Keratinocyte (primary cell): Measurements from ENCODE around the gene FAM193B. TPM values are rescaled to one million over a fixed set of nuclear protein-coding genes. Genes with fewer than 3 reads are reported as not detected.

Source experiments
- DNase-seq: peaks from one replicate; pipeline ENCODE4 v3.0.0-alpha.2; 2011; ENCODE audit warnings: low read depth, missing footprints, low spot score
- FAIRE-seq: peaks from 2 replicates; lab custom pipeline; 2011; peaks lifted over from hg19 to GRCh38; lab: Jason Lieb, UNC
- H2AFZ ChIP-seq: 2 replicates; pipeline ENCODE4 v1.6.0; 2012; ENCODE audit warnings: low read length, control low read depth, inconsistent platforms; ENCODE audit not compliant: control insufficient read depth
- H3K27ac ChIP-seq: 2 replicates; pipeline ENCODE4 v1.5.1; 2011; ENCODE audit warnings: low read length; ENCODE audit not compliant: control insufficient read depth, insufficient read depth
- H3K27me3 ChIP-seq: 3 replicates; pipeline ENCODE4 v1.6.0; 2011; ENCODE audit warnings: low read length; ENCODE audit not compliant: control insufficient read depth, insufficient read depth; ENCODE audit errors: extremely low read depth
- H3K36me3 ChIP-seq, 2 experiments: 2 replicates in 1 of 2; 3 replicates in 1 of 2; pipeline ENCODE4 v1.5.1; 2011; ENCODE audit warnings: low read length in 2 of 2, mild to moderate bottlenecking in 1 of 2; ENCODE audit not compliant: control insufficient read depth in 2 of 2, insufficient read depth in 2 of 2; ENCODE audit errors: extremely low read depth in 1 of 2
- H3K4me1 ChIP-seq: 3 replicates; pipeline ENCODE4 v1.5.1; 2011; ENCODE audit warnings: low read length; ENCODE audit not compliant: control insufficient read depth, insufficient read depth; ENCODE audit errors: extremely low read depth
- H3K4me2 ChIP-seq: 3 replicates; pipeline ENCODE4 v1.6.0; 2011; ENCODE audit warnings: low read depth, low read length; ENCODE audit not compliant: control insufficient read depth, insufficient read depth; ENCODE audit errors: extremely low read depth
- H3K4me3 ChIP-seq, 3 experiments: fragments of 200-600 bp in 1 of 3; sonication (generic) in 1 of 3; 2 replicates in 2 of 3; 3 replicates in 1 of 3; pipeline ENCODE4 v1.5.1; 2011 to 2016; ENCODE audit warnings: low read length in 3 of 3, mild to moderate bottlenecking in 3 of 3, control low read depth in 2 of 3, inconsistent platforms in 1 of 3, low read depth in 1 of 3, mixed read lengths in 1 of 3, mixed run types in 1 of 3, moderate library complexity in 1 of 3; ENCODE audit not compliant: control insufficient read depth in 2 of 3, insufficient read depth in 2 of 3; ENCODE audit errors: extremely low read depth in 1 of 3
- H3K79me2 ChIP-seq: 2 replicates; pipeline ENCODE4 v1.6.0; 2012; ENCODE audit warnings: low read length; ENCODE audit not compliant: control insufficient read depth, insufficient read depth
- H3K9ac ChIP-seq: 3 replicates; pipeline ENCODE4 v1.6.0; 2011; ENCODE audit warnings: low read length; ENCODE audit not compliant: control insufficient read depth, insufficient read depth; ENCODE audit errors: extremely low read depth
- H3K9me1 ChIP-seq: 3 replicates; pipeline ENCODE4 v1.6.0; 2011; ENCODE audit warnings: low read length; ENCODE audit not compliant: control insufficient read depth, insufficient read depth; ENCODE audit errors: extremely low read depth
- H3K9me3 ChIP-seq: 2 replicates; pipeline ENCODE4 v1.5.1; 2012; ENCODE audit warnings: low read depth, low read length; ENCODE audit not compliant: control insufficient read depth
- H4K20me1 ChIP-seq: 3 replicates; pipeline ENCODE4 v1.6.0; 2011; ENCODE audit warnings: low read length; ENCODE audit not compliant: control insufficient read depth, insufficient read depth; ENCODE audit errors: extremely low read depth
- CTCF ChIP-seq, 3 experiments: IDR thresholded peaks in 1 of 3; conservative IDR thresholded peaks in 1 of 3; optimal IDR thresholded peaks in 1 of 3; 2 replicates in 2 of 3; 3 replicates in 1 of 3; pipeline versions ENCODE3 to v1.5.1; 2011; ENCODE audit warnings: low read length in 3 of 3, mild to moderate bottlenecking in 3 of 3, moderate library complexity in 2 of 3, control low read depth in 1 of 3, inconsistent platforms in 1 of 3; ENCODE audit not compliant: insufficient read depth in 2 of 3; ENCODE audit errors: extremely low read depth in 1 of 3
- EZH2 ChIP-seq: IDR thresholded peaks from one replicate; pipeline ENCODE4 v1.6.1; 2012; ENCODE audit warnings: inconsistent platforms, mild to moderate bottlenecking, low read length, moderate library complexity
- dilution Hi-C: fragments of 300-500 bp; cut with MboI; formaldehyde crosslinking; loops from one replicate; pipeline ENCODE4 v1.7.0; 2020; ENCODE audit warnings: low sequenced_read_pairs; ENCODE audit not compliant: extremely low pct_ligation_motif_present
- polyA plus RNA-seq, 5 experiments: library from polyadenylated mRNA; depleted of rRNA in 3 of 5; stranded (reverse) in 3 of 5; stranded (forward) in 1 of 5; unstranded in 1 of 5; fragments of >200 nt; gene quantifications; 1 replicate in 1 of 5; 2 replicates in 3 of 5; 3 replicates in 1 of 5; pipeline versions ENCODE4 v1.2.1 to v1.2.3, GENCODE V29; 2011 to 2012; ENCODE audit warnings: missing spikeins in 2 of 5, low read depth in 1 of 5, low replicate concordance in 1 of 5

The FAM193B gene
- polyA plus RNA-seq, 1 donor (not counting 4 experiments of a cell fraction or from before 2014, with no cell fraction given) = 27.5 TPM

GRCh38 chr5:177524539-177524900, 29.8 kb downstream of the FAM193B start:
- no peaks in the 10 kb centered on the region for H3K9me1 ChIP-seq
- dilution Hi-C loops = no loop called here
- no peaks in the 10 kb centered on the region for H3K9me3 ChIP-seq
- no peak overlapping the region for H2AFZ ChIP-seq
- DNase-seq = no peak
- FAIRE-seq = no peak
- no peak for TF ChIP-seq EZH2
- TF ChIP-seq CTCF (optimal IDR thresholded peaks at IDR 0.05 in 1 of 3, IDR thresholded peaks at IDR 0.05 in 1 of 3, conservative IDR thresholded peaks at IDR 0.05 in 1 of 3; ENCODE audit: extremely low read depth in 1 of 3, insufficient read depth in 2 of 3, low read length in 3 of 3) = no peak
- H3K36me3 ChIP-seq = peaks cover 51 to 52% of the 10 kb centered on the region in 2 experiments
- peaks cover 4% of the 10 kb centered on the region for H3K4me1 ChIP-seq
- H3K4me2 ChIP-seq = no peak overlapping the region
- no peak overlapping the region for H3K9ac ChIP-seq
- H3K27me3 ChIP-seq = no peaks in the 10 kb centered on the region
- no peak overlapping the region for H3K27ac ChIP-seq
- H3K4me3 ChIP-seq = no peak overlapping the region
- no peaks in the 10 kb centered on the region for H4K20me1 ChIP-seq
- peaks cover under 1% of the 10 kb centered on the region for H3K79me2 ChIP-seq

- H3K9ac ChIP-seq = no peak overlapping the region
- H3K9me1 ChIP-seq = no peaks in the 10 kb centered on the region
- FAIRE-seq (no peak), DNase-seq (no peak)
- no peaks in the 10 kb centered on the region for H4K20me1 ChIP-seq
- peaks cover 53 to 56% of the 10 kb centered on the region in 2 experiments for H3K36me3 ChIP-seq
- no peak overlapping the region for H3K4me3 ChIP-seq
- H3K79me2 ChIP-seq = peaks cover 5% of the 10 kb centered on the region
- H3K4me2 ChIP-seq = no peak overlapping the region
- H3K9me3 ChIP-seq = no peaks in the 10 kb centered on the region
- H3K27me3 ChIP-seq = no peaks in the 10 kb centered on the region
- H3K27ac ChIP-seq = no peak overlapping the region
- H2AFZ ChIP-seq = no peak overlapping the region
- peaks cover 5% of the 10 kb centered on the region for H3K4me1 ChIP-seq
- dilution Hi-C loops = no loop called here
- no peak for TF ChIP-seq EZH2
- TF ChIP-seq CTCF (optimal IDR thresholded peaks at IDR 0.05 in 1 of 3, IDR thresholded peaks at IDR 0.05 in 1 of 3, conservative IDR thresholded peaks at IDR 0.05 in 1 of 3; ENCODE audit: extremely low read depth in 1 of 3, insufficient read depth in 2 of 3, low read length in 3 of 3) = no peak
Observed at GRCh38 chr5:177523711-177524538, 30.4 kb downstream of the FAM193B start.
